NCI-H748 (cell line): ENCODE results near the gene INAFM2.

Experiments
- DNase-seq: peaks from one replicate; lab custom pipeline; 2025; ENCODE audit not compliant: unreplicated experiment; lab: John Stamatoyannopoulos, UW

INAFM2 gene

DNA sequence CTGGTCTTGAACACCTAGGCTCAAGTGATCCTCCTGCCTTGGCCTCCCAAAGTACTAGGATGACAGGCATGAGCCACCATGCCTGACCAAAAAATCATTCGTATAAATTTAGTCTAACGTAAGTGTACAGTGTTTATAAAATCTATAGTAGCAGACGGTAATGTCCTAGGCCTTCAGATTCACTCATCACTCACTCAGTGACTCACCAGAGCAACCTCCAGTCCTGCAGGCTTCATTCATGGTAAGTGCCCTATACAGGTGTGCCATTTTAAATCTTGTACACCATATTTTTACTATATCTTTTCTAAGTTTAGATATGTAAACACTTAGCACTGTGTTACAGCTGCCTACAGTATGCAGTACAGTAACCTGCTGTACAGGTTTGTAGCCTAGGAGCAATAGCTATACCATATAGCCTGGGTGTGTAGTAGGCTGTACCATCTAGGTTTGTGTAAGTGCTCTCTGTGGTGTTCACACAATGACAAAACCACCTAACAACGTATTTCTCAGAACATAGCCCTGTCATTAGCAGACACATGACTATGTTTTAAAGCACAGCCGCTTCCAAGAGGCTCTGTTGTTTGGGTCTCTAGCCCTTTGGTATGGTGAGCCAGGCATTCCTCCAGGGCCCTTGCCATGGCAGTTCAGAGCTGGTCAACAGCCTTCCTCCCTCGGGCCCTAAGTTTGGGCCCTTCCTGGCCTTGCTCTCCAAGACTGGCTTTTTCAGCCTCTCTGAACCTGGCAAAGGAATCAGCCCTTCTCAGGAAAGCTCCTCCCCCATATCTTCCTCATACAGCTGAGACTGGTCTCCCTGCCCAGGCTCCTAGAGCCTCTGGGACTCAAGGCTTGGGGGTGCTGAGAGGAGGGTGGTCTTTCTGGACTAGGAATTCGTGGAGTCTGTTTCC is 19.2 kb downstream of the INAFM2 start:
- no peak for DNase-seq

DNA sequence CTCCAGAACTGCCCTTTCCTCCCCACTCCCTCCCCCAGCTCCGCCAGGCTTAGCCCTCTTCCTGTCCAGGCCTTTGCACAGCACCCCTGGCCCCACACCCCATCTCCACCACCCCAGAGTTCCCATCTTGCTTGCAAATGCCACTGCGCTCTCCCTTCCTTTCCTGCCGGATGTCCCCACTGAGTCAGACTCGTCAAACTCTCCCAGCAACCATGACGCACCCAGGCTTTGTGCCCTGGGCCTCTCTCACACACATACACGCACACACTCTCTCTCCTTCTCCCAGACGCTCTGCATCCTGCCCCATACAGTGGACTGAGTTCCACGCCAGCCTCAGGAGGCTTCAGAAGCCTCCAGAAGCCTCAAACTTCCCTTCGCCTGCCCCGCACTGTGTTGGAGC is 20.0 kb downstream of the INAFM2 start:
- DNase-seq = no peak

DNA sequence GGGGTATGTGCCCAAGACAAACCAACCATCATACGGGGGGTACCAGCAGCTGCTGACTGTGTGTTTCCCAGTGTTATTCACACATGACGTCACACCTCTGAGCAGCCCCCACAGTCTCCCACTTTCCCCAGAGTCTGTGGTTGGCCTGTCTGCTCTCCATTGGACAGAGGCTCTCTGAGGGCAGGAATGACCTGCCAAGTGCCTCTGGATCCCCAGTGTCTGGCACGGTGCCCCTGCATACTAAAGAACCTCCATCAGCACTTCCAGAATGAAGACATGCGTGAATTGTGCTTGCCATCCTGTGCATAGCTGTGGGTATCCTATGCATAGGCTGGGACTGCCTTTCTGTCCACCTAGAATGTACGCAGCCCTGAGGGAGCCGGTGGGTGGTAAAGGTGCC is 20.7 kb downstream of the INAFM2 start:
- no peak for DNase-seq

- DNase-seq = peak; percentile 42
These were observed 21.2 kb downstream of the INAFM2 start for GRCh38 chr15:40344631-40345120.

- no peak for DNase-seq
These were observed 21.9 kb downstream of the INAFM2 start for GRCh38 chr15:40345225-40345866.

- no peak for DNase-seq
These were observed 22.5 kb downstream of the INAFM2 start for GRCh38 chr15:40345867-40346578.

DNA sequence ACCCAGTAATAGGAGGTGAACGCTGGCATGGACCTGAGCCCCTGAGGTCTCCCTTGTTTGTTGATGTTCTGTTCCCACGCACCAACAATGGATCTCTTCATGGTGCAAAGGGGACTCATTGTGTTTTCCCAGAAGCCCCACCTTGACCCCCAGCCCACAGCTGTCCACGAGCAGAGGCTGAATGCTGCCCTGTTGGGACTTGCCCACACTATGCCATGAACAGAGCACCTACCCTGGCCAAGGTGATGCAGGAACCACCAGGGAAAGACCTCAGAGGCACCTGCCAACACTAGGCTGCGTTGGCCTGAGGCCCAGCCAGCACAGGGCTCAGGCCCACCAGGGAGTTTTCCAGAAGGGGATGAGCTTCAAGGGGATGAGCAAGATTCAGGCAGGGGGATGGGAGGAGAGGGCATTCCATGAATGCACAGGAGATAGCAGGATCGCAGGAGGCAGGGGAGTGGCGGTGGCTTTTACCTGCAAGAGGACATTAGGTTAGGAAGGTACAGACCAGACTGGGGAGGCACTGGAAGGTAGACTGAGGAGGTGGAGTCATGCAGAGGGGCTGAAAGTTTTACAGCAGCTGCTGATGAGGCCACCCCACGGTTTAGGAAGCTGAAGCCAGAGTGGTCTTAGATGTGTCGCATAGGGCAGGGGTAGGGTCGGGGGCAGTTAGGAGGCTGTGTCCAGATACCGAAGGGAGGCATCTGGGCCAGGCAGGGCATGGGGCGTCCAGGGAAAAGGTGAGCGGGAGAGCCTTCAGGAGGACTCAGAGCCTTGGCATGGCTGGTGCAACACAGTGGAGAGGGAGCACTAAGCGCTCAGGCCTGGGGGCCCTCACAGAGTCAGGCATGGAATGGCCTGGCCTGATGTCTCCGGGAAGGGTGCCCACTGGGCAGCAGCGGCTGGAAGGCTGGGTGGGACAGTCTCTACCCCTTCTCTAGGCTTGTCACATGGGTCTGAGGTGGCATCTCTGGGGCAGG is 23.4 kb downstream of the INAFM2 start:
- no peak for DNase-seq

DNA sequence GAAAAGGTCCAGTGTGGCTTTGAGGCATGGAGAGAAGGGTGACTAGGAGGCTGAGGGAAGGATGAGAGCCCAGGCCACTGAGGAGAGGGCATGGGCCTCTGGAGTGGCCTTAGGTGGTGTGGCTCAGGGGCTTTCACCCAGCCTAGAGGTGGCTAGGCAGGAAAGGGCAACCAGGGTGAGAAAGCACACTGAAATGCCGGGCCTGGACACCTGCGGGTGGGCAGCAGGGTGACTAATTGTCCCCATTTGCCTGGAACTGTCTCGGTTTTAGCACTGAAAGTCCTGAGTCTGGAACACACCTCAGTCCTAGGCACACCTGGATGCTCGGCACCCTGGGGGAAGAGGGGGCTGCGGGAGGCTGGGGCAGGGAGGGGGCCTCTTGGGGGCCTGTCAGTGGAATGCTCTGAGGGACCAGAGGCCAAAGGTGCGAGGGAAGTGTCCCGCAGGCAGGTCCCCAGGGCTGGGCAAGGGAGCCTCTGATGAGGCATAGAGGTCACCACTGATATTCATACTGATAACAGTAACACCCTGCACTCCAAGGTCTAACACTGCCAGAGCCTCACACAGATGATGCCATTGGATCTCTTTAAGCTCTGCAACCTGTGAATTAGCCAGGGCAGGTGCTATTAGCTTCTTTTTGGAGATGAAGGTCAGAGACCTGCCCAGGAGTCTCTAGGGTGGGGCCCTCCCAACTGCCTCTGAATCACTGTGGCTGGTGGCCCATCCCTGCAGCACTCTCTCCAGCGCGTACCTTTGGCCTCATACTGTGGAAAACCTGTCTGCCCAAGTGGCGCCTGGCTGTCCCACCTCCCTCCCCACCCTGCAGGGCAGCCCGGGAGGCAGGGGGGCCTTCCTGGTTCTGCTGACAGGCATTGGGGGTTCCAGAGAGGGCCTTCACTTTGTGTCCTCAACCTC is 24.3 kb downstream of the INAFM2 start:
- no peak for DNase-seq

- DNase-seq = no peak
These were observed 25.0 kb downstream of the INAFM2 start for GRCh38 chr15:40348474-40348870.

DNA sequence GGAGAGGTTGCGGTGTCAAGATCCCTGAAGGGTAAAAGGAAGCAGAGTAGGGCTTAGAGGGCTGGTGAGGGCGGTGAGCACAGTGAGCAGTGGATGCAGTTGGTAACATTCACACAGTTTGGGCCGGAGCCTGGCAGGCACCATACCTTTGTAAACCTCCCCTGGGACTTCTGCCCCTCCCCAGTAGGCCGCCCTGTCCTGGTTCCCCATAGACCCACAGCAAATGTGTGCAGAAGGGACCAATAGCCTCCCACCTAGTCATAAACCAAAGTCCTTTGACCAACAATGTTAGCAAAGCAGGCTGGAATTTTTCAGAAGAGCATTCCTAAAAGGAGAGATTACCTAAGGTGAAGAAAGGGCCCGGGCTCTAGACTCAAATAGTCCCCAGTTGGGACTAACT is 25.7 kb downstream of the INAFM2 start:
- no peak for DNase-seq

DNA sequence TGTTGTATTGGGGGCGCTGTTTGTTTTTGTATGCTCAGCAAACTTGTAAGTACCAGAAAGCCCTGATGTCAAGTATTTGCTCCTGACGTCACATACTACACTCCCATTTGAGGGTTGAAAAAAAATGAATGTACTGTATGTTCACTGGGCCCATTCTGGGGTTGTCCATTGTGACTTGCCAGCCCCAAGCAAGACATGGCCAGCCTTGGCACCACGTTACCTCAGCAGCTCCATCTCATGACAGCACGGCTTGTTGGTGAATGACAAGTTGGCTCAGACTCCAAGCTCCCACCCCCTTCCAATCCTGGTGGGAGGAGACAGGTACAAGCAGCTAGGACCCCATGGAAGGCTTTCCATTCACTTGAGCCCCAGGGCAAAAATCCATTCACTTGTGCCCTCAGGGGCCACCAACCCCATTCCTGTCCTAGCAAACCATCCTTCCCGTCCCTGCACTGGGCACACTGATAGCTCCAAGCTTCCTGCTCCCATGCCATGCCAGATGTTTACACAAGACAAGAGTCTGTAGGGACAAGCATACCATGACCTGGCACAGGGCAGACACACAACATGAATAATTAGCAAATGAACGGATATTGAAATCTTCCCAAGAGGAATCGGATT is 28.9 kb downstream of the INAFM2 start:
- DNase-seq = no peak

GRCh38 chr15:40353697-40354096 is 30.2 kb downstream of the INAFM2 start:
- DNase-seq = no peak

GRCh38 chr15:40354408-40355171 is 31.1 kb downstream of the INAFM2 start:
- no peak for DNase-seq

GRCh38 chr15:40355976-40356585 is 32.6 kb downstream of the INAFM2 start:
- DNase-seq = no peak

DNA sequence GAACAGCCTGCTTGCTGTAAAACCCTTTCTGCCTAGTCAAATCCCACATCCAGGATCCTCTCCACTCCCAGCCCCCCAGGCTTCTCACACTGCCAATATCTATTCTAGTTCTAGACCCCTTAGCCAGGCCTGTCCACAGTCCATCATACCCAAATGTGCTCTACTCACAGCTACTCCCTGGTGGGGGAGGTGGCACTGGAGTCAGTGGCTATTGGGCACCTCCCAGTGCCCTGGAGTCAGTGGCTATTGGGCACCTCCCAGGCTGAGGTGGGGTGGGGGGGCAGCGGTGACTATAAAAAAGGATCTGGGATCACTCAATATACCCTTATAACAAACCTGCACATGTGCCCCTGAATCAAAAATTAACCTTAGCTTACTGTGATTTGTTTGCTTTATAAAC is 33.8 kb downstream of the INAFM2 start:
- no peak for DNase-seq

GRCh38 chr15:40357723-40358470 is 34.4 kb downstream of the INAFM2 start, which contains the start of gene DISP2:
Gene DISP2 (plus strand): TSS chr15:40358219. CDS start chr15:40358322, 103 bp downstream.
- peak; percentile 84 for DNase-seq
